ENCODE measurements around the gene TRIM21. TPM values are rescaled to one million over a fixed set of nuclear protein-coding genes. Genes with fewer than 3 reads are reported as not detected.
"Not testable (repeated sequence)": the region's sequence is repeated elsewhere in the genome, so short reads cannot be mapped to it uniquely, and the experiment has no call there.

TRIM21 gene
- total RNA-seq, 3 donors from 2014 or later (not counting 1 experiment from before 2014, with no cell fraction given), result 27.1 to 34.6 (median 32.0) TPM

GRCh38 chr11:4381901-4382300, 11.6 kb downstream of the TRIM21 start:
- Mint-ChIP-seq H3K9me3 (no peaks in the 10 kb centered on the region), H3K4me3 (no peak overlapping the region), H3K36me3 (peaks cover 20% of the 10 kb centered on the region), H3K27ac (no peak overlapping the region), H3K4me1 (peaks cover 0 to 6% of the 10 kb centered on the region in 2 donors), H3K27me3 (ENCODE audit: low read depth in 2 of 2) (no peaks in the 10 kb centered on the region)
- Histone ChIP-seq H3K36me3 (ENCODE audit: control insufficient read depth, insufficient read depth, low read length) (peaks cover 29% of the 10 kb centered on the region), H3K27me3 (ENCODE audit: control insufficient read depth, insufficient read depth, low read length) (no peaks in the 10 kb centered on the region), H3K4me3 (ENCODE audit: low read length) (no peak overlapping the region), H3K4me1 (ENCODE audit: control insufficient read depth, insufficient read depth, low read length) (no peaks in the 10 kb centered on the region), H3K9me3 (ENCODE audit: control insufficient read depth, insufficient read depth, low read length) (no peaks in the 10 kb centered on the region), H3K27ac (ENCODE audit: low read length) (no peak overlapping the region)
- ATAC-seq, result no peak
- DNase-seq, result no peak
- intact Hi-C loops (cut with micrococcal nuclease), result no loop called here
- WGBS (ENCODE audit: insufficient coverage), result 51% methylated on average over 2 of the region's 2 CpGs
- TF ChIP-seq, protein P1, sequence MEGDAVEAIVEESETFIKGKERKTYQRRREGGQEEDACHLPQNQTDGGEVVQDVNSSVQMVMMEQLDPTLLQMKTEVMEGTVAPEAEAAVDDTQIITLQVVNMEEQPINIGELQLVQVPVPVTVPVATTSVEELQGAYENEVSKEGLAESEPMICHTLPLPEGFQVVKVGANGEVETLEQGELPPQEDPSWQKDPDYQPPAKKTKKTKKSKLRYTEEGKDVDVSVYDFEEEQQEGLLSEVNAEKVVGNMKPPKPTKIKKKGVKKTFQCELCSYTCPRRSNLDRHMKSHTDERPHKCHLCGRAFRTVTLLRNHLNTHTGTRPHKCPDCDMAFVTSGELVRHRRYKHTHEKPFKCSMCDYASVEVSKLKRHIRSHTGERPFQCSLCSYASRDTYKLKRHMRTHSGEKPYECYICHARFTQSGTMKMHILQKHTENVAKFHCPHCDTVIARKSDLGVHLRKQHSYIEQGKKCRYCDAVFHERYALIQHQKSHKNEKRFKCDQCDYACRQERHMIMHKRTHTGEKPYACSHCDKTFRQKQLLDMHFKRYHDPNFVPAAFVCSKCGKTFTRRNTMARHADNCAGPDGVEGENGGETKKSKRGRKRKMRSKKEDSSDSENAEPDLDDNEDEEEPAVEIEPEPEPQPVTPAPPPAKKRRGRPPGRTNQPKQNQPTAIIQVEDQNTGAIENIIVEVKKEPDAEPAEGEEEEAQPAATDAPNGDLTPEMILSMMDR (IDR thresholded peaks at IDR 0.05), result no peak

DNA sequence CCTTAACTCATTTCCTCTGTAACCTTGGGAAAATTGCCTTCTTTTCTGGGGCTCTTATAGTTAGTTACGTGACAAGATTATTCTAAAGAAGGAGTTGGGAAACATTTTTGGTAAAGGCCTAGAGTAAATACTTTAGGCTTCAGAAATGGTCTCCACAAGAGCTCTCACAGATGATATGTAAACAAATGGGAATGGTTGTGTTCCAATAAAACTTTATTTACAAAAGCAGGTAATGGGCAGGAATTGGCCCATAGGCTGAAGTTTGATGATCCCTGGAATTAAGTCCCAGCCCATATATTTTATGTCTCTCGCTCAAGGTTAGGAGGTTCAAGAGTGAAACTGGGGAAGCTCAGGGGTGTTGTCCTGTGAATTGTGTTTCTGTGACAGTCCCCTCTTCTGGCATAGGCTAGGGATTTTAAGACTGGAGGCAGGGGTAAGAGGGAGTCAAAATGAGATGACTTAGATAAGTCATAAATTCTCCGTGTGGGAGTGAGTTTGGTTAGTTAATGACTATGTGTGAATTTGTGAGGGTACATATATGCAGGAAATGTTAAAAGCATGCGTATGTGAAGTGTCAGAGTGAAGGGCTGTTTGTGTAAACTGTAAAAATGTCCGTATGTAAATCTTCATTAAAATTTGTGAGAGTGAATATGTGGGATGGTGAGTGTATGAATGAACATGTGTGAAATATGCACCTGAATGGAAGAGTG, 17.9 kb downstream of the TRIM21 start:
- intact Hi-C loops (cut with micrococcal nuclease), result no loop called here
- no peak overlapping the region for H3K4me3 Mint-ChIP-seq
- no peaks in the 10 kb centered on the region for H3K9me3 ChIP-seq (ENCODE audit: control insufficient read depth, insufficient read depth, low read length)
- no peak overlapping the region for H3K27ac ChIP-seq (ENCODE audit: low read length)
- no peak overlapping the region for H3K27ac Mint-ChIP-seq
- H3K36me3 ChIP-seq (ENCODE audit: control insufficient read depth, insufficient read depth, low read length), result no peaks in the 10 kb centered on the region
- H3K36me3 Mint-ChIP-seq, result no peaks in the 10 kb centered on the region
- no peaks in the 10 kb centered on the region for H3K27me3 ChIP-seq (ENCODE audit: control insufficient read depth, insufficient read depth, low read length)
- TF ChIP-seq, protein P1 (IDR thresholded peaks at IDR 0.05), result no peak
- H3K4me3 ChIP-seq (ENCODE audit: low read length), result no peak overlapping the region
- no peaks in the 10 kb centered on the region for H3K4me1 ChIP-seq (ENCODE audit: control insufficient read depth, insufficient read depth, low read length)
- no peaks in the 10 kb centered on the region for H3K4me1 Mint-ChIP-seq
- DNase-seq (no peak), ATAC-seq (no peak)
- no peaks in the 10 kb centered on the region for H3K9me3 Mint-ChIP-seq
- H3K27me3 Mint-ChIP-seq (ENCODE audit: low read depth in 2 of 2), result peaks cover 2 to 5% of the 10 kb centered on the region in 2 donors
- WGBS (ENCODE audit: insufficient coverage), result 79% methylated on average over 5 of the region's 5 CpGs

DNA sequence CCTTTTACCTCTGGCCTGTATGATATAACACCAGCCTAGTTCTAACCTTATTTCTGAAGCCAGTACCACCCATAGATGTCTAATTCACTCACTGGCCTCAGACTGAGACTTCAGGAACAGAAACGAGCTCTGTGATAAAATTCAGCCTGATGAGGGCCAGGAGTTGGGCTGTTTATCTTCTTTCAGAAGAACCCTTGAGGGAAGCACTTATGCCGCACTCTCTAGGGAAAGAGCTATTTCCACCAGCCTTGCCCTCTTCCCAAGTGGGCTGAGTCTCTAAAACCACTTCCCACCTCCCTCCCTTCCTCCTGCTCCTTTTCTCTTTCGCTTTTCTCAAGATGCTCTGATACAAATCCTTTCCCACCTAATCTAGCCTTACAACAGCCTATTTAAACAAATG, 23.3 kb downstream of the TRIM21 start:
- no peaks in the 10 kb centered on the region for H3K36me3 ChIP-seq (ENCODE audit: control insufficient read depth, insufficient read depth, low read length)
- TF ChIP-seq, protein P1 (IDR thresholded peaks at IDR 0.05), result no peak
- Mint-ChIP-seq H3K27me3 (ENCODE audit: low read depth in 2 of 2) (peaks cover 5 to 20% of the 10 kb centered on the region in 2 donors), H3K27ac (no peak overlapping the region), H3K36me3 (no peaks in the 10 kb centered on the region), H3K4me3 (no peak overlapping the region), H3K9me3 (no peaks in the 10 kb centered on the region), H3K4me1 (no peaks in the 10 kb centered on the region)
- H3K27ac ChIP-seq (ENCODE audit: low read length), result no peak overlapping the region
- DNase-seq (no peak), ATAC-seq (no peak)
- no peaks in the 10 kb centered on the region for H3K4me1 ChIP-seq (ENCODE audit: control insufficient read depth, insufficient read depth, low read length)
- H3K4me3 ChIP-seq (ENCODE audit: low read length), result no peak overlapping the region
- 57% methylated on average over 3 of the region's 3 CpGs for WGBS (ENCODE audit: insufficient coverage)
- no peaks in the 10 kb centered on the region for H3K27me3 ChIP-seq (ENCODE audit: control insufficient read depth, insufficient read depth, low read length)
- intact Hi-C loops (cut with micrococcal nuclease), result no loop called here
- no peaks in the 10 kb centered on the region for H3K9me3 ChIP-seq (ENCODE audit: control insufficient read depth, insufficient read depth, low read length)

- H3K36me3 Mint-ChIP-seq, result no peaks in the 10 kb centered on the region
- Histone ChIP-seq H3K36me3 (ENCODE audit: control insufficient read depth, insufficient read depth, low read length) (no peaks in the 10 kb centered on the region), H3K27me3 (ENCODE audit: control insufficient read depth, insufficient read depth, low read length) (no peaks in the 10 kb centered on the region), H3K9me3 (ENCODE audit: control insufficient read depth, insufficient read depth, low read length) (no peaks in the 10 kb centered on the region), H3K27ac (ENCODE audit: low read length) (no peak within 1 kb of the TSS), H3K4me3 (ENCODE audit: low read length) (no peak within 1 kb of the TSS), H3K4me1 (ENCODE audit: control insufficient read depth, insufficient read depth, low read length) (no peaks in the 10 kb centered on the region)
- no peaks in the 10 kb centered on the region for H3K4me1 Mint-ChIP-seq
- intact Hi-C loops (cut with micrococcal nuclease), result no loop called here
- ATAC-seq (no peak), DNase-seq (no peak)
- peaks cover 0 to 3% of the 10 kb centered on the region in 2 donors for H3K9me3 Mint-ChIP-seq
- TF ChIP-seq, protein P1 (IDR thresholded peaks at IDR 0.05), result no peak
- WGBS (ENCODE audit: insufficient coverage), result 97% methylated on average over 2 of the region's 4 CpGs
- no peak within 1 kb of the TSS for H3K4me3 Mint-ChIP-seq
- H3K27ac Mint-ChIP-seq, result no peak within 1 kb of the TSS
- H3K27me3 Mint-ChIP-seq (ENCODE audit: low read depth in 2 of 2), result peaks cover 7 to 26% of the 10 kb centered on the region in 2 donors
Measured at GRCh38 chr11:4368286-4368685, 25.2 kb downstream of the TRIM21 start, which contains the start of gene OR52B4. OR52B4 (minus strand) TSS chr11:4368386; CDS start chr11:4368295, 91 bp downstream.

DNA sequence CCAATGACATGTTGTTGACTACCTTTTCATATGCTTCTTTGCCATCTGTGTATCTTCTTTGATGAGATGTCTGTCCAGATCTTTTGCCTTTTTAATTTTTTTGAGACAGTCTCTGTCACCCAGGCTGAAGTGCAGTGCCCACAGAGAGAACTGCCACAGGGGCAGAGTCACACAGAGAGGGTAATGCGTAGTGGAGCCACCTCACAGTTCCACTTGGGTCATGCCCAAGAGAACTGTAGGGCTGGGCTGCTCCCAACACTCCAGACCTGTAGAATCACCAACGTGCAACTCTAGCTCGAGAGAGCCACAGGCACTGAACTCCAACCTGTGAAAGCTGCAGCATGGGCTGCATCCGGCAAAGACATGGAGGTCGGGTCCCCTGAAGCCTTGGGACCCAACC, 45.4 kb downstream of the TRIM21 start:
- not testable (repeated sequence) for DNase-seq; H3K27ac ChIP-seq (ENCODE audit: low read length); H3K4me3 Mint-ChIP-seq; H3K36me3 Mint-ChIP-seq; H3K9me3 Mint-ChIP-seq; H3K36me3 ChIP-seq (ENCODE audit: control insufficient read depth, insufficient read depth, low read length); H3K27me3 Mint-ChIP-seq (ENCODE audit: low read depth in 2 of 2); H3K27me3 ChIP-seq (ENCODE audit: control insufficient read depth, insufficient read depth, low read length); H3K4me1 ChIP-seq (ENCODE audit: control insufficient read depth, insufficient read depth, low read length); H3K9me3 ChIP-seq (ENCODE audit: control insufficient read depth, insufficient read depth, low read length); H3K27ac Mint-ChIP-seq; H3K4me1 Mint-ChIP-seq; H3K4me3 ChIP-seq (ENCODE audit: low read length)
- WGBS (ENCODE audit: insufficient coverage), result 100% methylated on average over 1 of the region's 5 CpGs
- intact Hi-C loops (cut with micrococcal nuclease), result loop anchor here (10.0 kb wide), 1 partner anchor 73 kb away; a partner anchor contains a TSS
- ATAC-seq, result peak in 1 of 3 donors; percentile 32
